ENCODE measurements around the gene FAM222A. TPM values are rescaled to one million over a fixed set of nuclear protein-coding genes. Genes with fewer than 3 reads are reported as not detected.

FAM222A gene
- polyA plus RNA-seq, 2 of the 4 experiments (the other 2 are of a cell fraction) = 0.98 to 3.2 TPM

DNA sequence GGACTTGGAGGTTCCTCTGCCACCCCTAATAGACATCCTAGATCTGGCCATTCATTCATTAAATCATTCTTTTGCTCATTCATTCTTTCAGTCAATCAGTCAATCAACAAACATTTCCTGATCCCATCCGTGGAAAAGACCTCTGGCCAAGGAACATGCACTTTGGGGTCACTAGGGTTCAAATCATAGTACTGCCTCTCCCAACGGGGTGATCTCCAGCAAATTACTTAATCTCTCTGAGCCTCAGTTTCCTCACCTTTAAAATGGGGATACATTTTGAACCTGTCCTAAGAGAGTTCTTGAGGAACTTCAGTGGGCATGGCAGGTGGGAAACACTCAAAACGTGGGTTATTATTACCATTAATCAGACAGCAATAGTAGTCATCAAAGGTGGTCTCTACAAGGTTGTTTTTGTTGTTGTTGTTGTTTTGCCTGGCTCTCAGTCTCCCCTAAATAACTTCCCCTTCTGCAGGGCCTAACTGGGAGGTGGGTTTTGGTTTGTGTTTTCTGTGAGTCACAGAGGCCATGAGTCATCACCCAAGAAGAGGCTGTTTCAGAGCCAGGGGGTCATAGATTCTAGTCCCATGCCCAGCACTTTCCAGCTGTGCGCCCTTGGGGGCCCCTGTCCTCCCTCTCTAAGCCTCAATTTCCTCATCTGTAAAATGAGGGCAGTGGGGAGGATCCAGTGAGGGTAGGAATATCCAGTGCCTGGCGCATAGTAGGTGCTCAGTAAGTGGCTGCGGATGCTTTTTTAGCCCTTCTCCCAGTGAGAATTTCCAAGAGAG, 16.9 kb upstream of the FAM222A start:
- ChIA-PET POLR2A (interaction anchor here (1.0 kb wide), 1 partner anchor 18 kb away, joined by 3 read pairs; no protein-coding TSS in a partner anchor), CTCF (interaction anchor here (0.6 kb wide), 1 partner anchor 719 kb away, joined by 4 read pairs; no protein-coding TSS in a partner anchor)
- ATAC-seq (no peak), FAIRE-seq (no peak), DNase-seq (ENCODE audit: low read depth in 1 of 2, low spot score in 1 of 2) (no peak)
- peaks cover 5% of the 10 kb centered on the region; the same call in 1 of the 3 replicates for H3K4me1 ChIP-seq
- H3K9me3 ChIP-seq = no peaks in the 10 kb centered on the region
- H3K27ac ChIP-seq = no peak overlapping the region
- TF ChIP-seq FOSL2 (IDR thresholded peaks at IDR 0.05) = no peak
- peak; percentile 69 for TF ChIP-seq FOSL2 (CRISPR knock-in tag; IDR thresholded peaks at IDR 0.05)
- no peak for TF ChIP-seq MAZ (IDR thresholded peaks at IDR 0.05; ENCODE audit: borderline replicate concordance, low read depth, low read length)
- WGBS (ENCODE audit: missing lambda C conversion rate) = 49% methylated on average over 6 of the region's 6 CpGs
- H3K4me3 ChIP-seq = no peak overlapping the region
- no peak overlapping the region for H3K4me2 ChIP-seq

DNA sequence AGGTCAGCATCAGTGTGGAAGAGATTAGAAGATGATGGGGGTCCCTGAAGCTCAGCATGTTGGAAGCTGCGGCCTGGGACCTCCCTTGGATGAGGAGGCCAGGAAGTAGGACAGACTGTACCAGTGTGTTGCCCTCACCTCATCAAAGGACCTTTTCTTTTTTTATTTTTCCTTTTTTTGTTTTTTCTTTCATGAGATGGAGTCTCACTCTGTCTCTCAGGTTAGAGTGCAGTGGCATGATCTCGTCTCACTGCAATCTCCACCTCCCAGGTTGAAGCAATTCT, 16.4 kb upstream of the FAM222A start:
- no peak overlapping the region for H3K27ac ChIP-seq
- WGBS (ENCODE audit: missing lambda C conversion rate) = 83% methylated on average over 2 of the region's 2 CpGs
- FAIRE-seq = no peak
- POLR2A ChIA-PET = no interaction called here
- no peak for DNase-seq (ENCODE audit: low read depth in 1 of 2, low spot score in 1 of 2)
- peaks cover 5% of the 10 kb centered on the region; the same call in 1 of the 3 replicates for H3K4me1 ChIP-seq
- CTCF ChIA-PET = interaction anchor here (0.6 kb wide), 1 partner anchor 720 kb away, joined by 4 read pairs; no protein-coding TSS in a partner anchor
- H3K4me2 ChIP-seq = no peak overlapping the region
- no peak for ATAC-seq
- H3K4me3 ChIP-seq = no peak overlapping the region
- no peak for TF ChIP-seq FOXS1 (CRISPR knock-in tag; IDR thresholded peaks at IDR 0.05)
- TF ChIP-seq, protein P1, sequence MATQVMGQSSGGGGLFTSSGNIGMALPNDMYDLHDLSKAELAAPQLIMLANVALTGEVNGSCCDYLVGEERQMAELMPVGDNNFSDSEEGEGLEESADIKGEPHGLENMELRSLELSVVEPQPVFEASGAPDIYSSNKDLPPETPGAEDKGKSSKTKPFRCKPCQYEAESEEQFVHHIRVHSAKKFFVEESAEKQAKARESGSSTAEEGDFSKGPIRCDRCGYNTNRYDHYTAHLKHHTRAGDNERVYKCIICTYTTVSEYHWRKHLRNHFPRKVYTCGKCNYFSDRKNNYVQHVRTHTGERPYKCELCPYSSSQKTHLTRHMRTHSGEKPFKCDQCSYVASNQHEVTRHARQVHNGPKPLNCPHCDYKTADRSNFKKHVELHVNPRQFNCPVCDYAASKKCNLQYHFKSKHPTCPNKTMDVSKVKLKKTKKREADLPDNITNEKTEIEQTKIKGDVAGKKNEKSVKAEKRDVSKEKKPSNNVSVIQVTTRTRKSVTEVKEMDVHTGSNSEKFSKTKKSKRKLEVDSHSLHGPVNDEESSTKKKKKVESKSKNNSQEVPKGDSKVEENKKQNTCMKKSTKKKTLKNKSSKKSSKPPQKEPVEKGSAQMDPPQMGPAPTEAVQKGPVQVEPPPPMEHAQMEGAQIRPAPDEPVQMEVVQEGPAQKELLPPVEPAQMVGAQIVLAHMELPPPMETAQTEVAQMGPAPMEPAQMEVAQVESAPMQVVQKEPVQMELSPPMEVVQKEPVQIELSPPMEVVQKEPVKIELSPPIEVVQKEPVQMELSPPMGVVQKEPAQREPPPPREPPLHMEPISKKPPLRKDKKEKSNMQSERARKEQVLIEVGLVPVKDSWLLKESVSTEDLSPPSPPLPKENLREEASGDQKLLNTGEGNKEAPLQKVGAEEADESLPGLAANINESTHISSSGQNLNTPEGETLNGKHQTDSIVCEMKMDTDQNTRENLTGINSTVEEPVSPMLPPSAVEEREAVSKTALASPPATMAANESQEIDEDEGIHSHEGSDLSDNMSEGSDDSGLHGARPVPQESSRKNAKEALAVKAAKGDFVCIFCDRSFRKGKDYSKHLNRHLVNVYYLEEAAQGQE (IDR thresholded peaks at IDR 0.05) = no peak
- TF ChIP-seq SMC3 (IDR thresholded peaks at IDR 0.05) = no peak
- no peak for TF ChIP-seq MYC (IDR thresholded peaks at IDR 0.05; ENCODE audit: borderline replicate concordance, low read length)
- no peak for TF ChIP-seq NPAS2 (CRISPR knock-in tag; IDR thresholded peaks at IDR 0.05; ENCODE audit: borderline replicate concordance)
- TF ChIP-seq HOXB13 (CRISPR knock-in tag; IDR thresholded peaks at IDR 0.05; ENCODE audit: low read depth) = no peak
- H3K9me3 ChIP-seq = no peaks in the 10 kb centered on the region

DNA sequence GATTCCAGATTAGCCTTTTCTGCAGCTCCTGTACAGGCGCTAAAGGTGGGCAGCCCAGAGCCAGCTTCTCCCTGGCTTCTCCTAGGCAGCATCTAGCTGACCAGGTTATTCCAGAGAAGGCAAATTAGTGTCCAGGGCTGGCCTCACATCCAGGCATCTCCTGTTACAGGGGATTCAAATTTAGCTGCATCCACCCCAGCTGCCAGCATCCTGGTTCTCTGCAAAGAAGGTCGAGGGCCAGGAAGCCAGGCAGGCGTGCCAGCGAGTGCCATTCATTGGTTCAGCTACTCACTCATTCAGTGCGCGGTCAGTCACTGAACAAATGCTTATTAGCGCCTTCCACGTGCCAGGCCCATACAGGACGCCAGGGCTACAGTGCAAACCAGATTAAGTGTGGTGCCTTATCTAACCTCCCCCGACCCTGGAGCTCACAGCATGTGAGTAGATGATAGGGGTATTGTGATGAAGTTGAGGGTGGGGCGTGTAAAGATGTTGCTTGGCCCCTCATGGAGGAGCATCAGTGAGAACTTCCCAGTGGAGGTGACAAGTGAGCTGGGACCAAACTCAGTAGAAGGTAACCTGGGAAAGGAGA, 15.7 kb upstream of the FAM222A start:
- WGBS (ENCODE audit: missing lambda C conversion rate) = 71% methylated on average over 10 of the region's 11 CpGs
- H3K4me1 ChIP-seq = peaks cover 5% of the 10 kb centered on the region; the same call in 1 of the 3 replicates
- no peak overlapping the region for H3K4me3 ChIP-seq
- no peak overlapping the region for H3K27ac ChIP-seq
- ATAC-seq (no peak), FAIRE-seq (no peak), DNase-seq (ENCODE audit: low read depth in 1 of 2, low spot score in 1 of 2) (no peak)
- H3K4me2 ChIP-seq = no peak overlapping the region
- no peaks in the 10 kb centered on the region for H3K9me3 ChIP-seq
- TF ChIP-seq RFX5 (IDR thresholded peaks at IDR 0.05) = no peak
- no peak for TF ChIP-seq POLR2AphosphoS2 (conservative IDR thresholded peaks at IDR 0.05; ENCODE audit: low read length)
- CTCF ChIA-PET = interaction anchor here (1.2 kb wide), 1 partner anchor 13 kb away, joined by 3 read pairs; no protein-coding TSS in a partner anchor
- POLR2A ChIA-PET = no interaction called here

DNA sequence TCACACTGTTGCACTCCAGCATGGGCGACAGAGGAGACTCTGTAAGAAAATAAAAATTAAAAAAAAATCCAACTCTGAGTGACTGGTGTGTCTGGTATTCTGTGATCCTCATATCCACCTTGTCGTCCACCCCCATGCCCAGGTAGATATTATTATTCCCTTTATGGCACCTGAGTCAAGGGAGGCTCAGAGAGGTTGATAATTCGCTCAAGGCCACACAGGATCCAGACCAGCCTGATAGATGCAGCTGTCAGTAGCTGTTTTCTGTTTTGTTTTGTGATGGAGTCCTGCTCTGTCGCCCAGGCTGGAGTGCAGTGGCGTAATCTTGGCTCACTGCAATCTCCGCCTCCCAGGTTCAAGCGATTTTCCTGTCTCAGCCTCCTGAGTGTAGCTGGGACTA, 14.8 kb upstream of the FAM222A start:
- Histone ChIP-seq H3K9me3 (no peaks in the 10 kb centered on the region), H3K27ac (no peak overlapping the region), H3K4me3 (no peak overlapping the region), H3K4me1 (peaks cover 5% of the 10 kb centered on the region; the same call in 1 of the 3 replicates), H3K4me2 (no peak overlapping the region)
- POLR2A ChIA-PET = no interaction called here
- TF ChIP-seq HOXA7 (CRISPR knock-in tag; IDR thresholded peaks at IDR 0.05) = no peak
- no peak for TF ChIP-seq TFCP2L1 (CRISPR knock-in tag; IDR thresholded peaks at IDR 0.05)
- TF ChIP-seq, protein P2, sequence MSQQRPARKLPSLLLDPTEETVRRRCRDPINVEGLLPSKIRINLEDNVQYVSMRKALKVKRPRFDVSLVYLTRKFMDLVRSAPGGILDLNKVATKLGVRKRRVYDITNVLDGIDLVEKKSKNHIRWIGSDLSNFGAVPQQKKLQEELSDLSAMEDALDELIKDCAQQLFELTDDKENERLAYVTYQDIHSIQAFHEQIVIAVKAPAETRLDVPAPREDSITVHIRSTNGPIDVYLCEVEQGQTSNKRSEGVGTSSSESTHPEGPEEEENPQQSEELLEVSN (IDR thresholded peaks at IDR 0.05; ENCODE audit: borderline replicate concordance, low read depth) = no peak
- TF ChIP-seq ZFP36 (IDR thresholded peaks at IDR 0.05; ENCODE audit: borderline replicate concordance, partially characterized antibody) = peak; percentile 41
- no peak for TF ChIP-seq CBX2 (IDR thresholded peaks at IDR 0.05; ENCODE audit: borderline replicate concordance, low read depth)
- FAIRE-seq = no peak
- DNase-seq (ENCODE audit: low read depth in 1 of 2, low spot score in 1 of 2) = no peak
- CTCF ChIA-PET = interaction anchor here (0.7 to 1.2 kb wide), 2 partner anchors 14 to 101 kb away, joined by 3 read pairs; no protein-coding TSS in a partner anchor
- no peak for ATAC-seq
- WGBS (ENCODE audit: missing lambda C conversion rate) = 74% methylated on average over 7 of the region's 7 CpGs

All from A549 (cell line).